NCI-H128 (cell line): ENCODE measurements around the gene VGLL4.
A peak's percentile ranks its signal among the peaks of the same experiment; 100 is the strongest.
"Not testable (repeated sequence)": the region's sequence is repeated elsewhere in the genome, so short reads cannot be mapped to it uniquely, and the experiment has no call there.

Experiments
- DNase-seq: peaks from one replicate; lab custom pipeline; 2025; ENCODE audit not compliant: unreplicated experiment; lab: John Stamatoyannopoulos, UW

VGLL4 gene, protein sequence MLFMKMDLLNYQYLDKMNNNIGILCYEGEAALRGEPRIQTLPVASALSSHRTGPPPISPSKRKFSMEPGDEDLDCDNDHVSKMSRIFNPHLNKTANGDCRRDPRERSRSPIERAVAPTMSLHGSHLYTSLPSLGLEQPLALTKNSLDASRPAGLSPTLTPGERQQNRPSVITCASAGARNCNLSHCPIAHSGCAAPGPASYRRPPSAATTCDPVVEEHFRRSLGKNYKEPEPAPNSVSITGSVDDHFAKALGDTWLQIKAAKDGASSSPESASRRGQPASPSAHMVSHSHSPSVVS

GRCh38 chr3:11643605-11644087, at the start of gene VGLL4:
TSS of gene VGLL4 (minus strand) at chr3:11643915. CDS start at chr3:11643518, 397 bp downstream.
- DNase-seq, result peak; percentile 67

DNA sequence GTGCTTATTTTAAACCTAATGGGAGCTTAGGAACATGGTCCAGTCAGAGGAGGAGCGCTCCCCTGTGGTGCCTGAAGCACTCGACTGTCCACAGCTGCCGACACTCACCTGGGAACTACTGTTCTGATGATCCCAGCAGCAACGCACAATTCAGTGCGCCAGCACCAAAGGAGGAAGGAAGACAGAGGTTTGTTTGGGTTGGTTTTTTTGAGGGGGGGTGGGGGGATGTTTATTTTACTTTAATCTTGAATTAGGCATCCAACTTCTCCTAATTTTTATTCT, 48.8 kb upstream of the VGLL4 start:
- no peak for DNase-seq

GRCh38 chr3:11691767-11692531, 48.2 kb upstream of the VGLL4 start:
- no peak for DNase-seq

DNA sequence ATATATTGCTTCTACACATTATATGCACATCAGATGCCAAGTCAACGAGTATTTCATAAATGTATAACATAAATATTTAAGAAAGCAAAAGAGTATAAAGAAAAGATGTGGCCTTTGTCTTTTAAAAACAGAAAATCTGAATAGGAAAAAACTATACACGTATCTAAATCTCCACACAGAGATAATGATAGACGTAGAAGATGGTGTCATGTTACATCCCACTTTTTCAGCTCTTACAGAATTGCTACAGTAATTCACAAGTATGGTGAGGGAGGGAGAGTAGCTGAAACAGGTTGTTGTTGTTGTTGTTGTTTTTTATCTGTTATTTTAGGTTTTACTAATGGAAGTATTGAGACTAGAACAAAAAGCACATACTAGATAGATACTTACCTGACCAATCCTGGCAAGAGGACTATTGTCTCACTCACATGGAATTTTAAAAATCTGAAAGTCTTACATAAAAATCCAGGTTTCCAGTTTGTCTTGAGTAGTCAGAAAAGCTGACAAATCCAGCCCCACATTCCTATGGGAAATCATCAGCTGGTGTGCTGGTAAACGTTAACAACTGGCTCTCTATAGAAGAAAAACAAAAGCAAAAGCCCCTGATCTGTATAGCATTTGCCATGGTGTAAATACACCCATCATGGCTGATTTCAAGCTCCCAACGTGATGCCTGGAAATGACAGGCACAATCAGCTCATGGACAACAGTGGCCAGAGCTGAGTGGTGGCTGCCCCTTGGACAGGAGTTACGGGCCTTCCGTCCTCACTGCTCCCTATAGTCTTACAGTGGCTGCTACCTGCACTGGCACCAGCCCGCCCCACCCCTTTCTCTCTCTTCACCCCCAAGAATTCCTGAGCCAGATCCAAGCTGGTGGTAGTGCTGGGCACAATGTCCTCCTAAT, 47.4 kb upstream of the VGLL4 start:
- DNase-seq, result no peak

DNA sequence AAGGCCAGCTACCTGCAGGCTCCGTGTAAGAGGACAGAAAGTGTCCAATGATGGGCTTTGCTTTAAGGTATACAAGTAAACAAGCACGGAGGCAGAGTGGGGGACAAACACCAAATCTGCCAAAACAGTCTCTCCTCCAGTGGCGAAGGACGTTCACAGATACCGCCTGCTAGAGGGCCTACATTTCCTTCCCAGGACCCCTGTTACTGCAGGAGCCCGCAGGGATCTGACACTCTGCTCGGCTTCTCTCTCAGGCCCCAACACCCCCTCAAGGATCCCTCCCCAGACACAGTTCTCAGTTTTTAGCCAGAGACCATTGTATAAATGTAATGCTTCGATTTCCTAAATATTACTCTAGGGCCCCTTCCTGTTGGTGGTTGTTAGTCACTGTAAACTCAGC, 46.0 kb upstream of the VGLL4 start:
- DNase-seq, result no peak

DNA sequence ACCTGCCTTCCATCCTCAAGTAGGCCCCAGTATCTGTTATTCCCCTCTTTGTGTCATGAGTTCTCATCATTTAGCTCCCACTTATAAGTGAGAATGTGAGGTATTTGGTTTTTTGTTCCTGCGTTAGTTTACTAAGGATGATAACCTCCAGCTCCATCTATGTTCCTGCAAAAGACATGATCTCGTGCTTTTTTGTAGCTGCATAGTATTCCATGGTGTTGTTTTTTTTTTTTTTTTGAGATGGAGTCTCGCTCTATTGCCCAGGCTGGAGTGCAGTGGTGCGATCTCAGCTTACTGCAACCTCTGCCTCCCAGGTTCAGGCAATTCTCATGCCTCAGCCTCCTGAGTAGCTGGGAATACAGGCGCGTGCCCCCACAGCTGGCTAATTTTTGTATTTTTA, 41.3 kb upstream of the VGLL4 start:
- not testable (repeated sequence) for DNase-seq

GRCh38 chr3:11680509-11680908, 36.8 kb upstream of the VGLL4 start:
- no peak for DNase-seq

DNA sequence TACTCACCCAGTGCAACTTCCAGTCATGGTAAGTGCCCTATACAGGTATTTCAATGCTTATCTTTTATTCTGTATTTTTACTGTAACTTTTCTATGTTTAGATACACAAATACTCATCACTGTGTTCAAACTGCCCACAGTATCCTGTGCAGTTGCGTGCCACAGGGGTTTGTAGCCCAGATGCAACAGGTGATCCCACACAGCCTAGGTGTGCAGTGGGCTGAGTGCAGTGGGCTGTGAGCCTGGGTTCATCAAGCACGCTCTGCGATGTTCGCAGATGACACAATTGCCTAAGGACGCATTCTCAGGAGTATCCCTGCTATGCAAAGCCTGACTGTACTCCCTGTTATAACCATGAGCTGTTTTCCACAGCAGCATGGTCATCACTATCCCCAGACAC, 36.2 kb upstream of the VGLL4 start:
- DNase-seq, result no peak

- no peak for DNase-seq
Observed at GRCh38 chr3:11672363-11672762, 28.6 kb upstream of the VGLL4 start.

GRCh38 chr3:11671648-11672100, 28.0 kb upstream of the VGLL4 start:
- DNase-seq, result no peak

- no peak for DNase-seq
Observed at GRCh38 chr3:11668243-11669235, 24.8 kb upstream of the VGLL4 start.

DNA sequence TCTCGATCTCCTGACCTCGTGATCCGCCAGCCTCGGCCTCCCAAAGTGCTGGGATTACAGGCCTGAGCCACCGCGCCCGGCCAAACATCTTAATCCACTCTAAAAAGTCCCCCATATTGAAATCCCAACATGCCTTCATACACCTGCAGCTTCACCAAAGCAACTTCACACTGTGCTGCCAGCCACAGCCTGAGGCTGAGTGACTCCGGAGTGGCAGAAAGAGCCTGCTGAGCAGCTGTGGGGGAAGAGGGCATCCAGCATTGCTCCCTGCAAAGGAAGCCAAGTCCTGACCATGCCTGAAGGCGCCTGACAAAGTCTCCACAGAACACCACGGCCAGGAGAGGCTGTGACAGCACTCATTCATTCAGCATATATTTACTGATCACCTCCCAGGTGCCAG, 21.6 kb upstream of the VGLL4 start:
- no peak for DNase-seq

GRCh38 chr3:11662392-11662990, 18.8 kb upstream of the VGLL4 start:
- DNase-seq, result no peak

DNA sequence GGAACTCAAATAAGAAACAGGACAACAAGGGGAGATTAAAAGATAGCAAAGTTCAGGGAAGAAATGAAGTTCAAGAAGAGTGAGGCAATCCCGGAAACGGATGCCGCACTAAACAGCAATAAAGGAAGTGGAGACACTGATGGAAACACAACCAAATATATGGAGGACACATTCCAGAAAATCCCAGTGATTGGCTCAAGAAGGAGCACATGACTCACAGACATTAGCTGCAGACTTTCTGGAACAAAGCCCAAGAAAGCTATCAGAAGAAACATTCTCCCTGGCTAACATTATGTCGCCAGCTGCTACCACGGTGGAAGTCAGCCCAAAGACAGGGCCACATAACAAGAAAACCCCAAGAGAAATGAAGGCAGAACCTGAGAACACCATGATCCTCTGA, 18.1 kb upstream of the VGLL4 start:
- no peak for DNase-seq

DNA sequence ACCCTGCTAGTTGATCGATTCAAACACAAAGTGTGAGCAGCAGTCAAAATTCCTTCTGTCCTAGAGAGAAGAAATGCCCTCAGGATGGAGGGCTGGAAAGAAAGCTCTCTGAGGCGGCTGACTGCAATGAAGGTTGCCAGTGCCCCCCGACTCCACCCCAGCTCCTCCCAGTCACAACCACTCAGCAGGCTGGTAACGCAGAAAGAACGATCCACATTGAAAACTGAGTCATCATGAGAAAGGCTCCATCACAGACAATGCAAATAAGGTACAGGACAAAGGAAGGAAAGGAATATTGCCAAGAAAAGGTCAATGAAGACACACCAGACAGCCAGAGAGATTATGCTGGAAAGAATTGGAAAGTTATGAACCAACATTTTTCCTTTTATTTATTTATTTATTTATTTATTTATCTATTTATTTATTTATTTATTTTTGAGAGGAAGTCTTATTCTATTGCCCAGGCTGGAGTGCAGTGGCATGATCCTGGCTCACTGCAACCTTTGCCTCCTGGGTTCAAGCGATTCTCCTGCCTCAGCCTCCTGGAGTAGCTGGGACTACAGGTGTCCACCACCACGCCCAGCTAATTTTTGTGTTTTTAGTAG, 17.4 kb upstream of the VGLL4 start:
- DNase-seq, result no peak

GRCh38 chr3:11660242-11660641, 16.5 kb upstream of the VGLL4 start:
- no peak for DNase-seq

GRCh38 chr3:11658180-11658579, 14.5 kb upstream of the VGLL4 start:
- no peak for DNase-seq

DNA sequence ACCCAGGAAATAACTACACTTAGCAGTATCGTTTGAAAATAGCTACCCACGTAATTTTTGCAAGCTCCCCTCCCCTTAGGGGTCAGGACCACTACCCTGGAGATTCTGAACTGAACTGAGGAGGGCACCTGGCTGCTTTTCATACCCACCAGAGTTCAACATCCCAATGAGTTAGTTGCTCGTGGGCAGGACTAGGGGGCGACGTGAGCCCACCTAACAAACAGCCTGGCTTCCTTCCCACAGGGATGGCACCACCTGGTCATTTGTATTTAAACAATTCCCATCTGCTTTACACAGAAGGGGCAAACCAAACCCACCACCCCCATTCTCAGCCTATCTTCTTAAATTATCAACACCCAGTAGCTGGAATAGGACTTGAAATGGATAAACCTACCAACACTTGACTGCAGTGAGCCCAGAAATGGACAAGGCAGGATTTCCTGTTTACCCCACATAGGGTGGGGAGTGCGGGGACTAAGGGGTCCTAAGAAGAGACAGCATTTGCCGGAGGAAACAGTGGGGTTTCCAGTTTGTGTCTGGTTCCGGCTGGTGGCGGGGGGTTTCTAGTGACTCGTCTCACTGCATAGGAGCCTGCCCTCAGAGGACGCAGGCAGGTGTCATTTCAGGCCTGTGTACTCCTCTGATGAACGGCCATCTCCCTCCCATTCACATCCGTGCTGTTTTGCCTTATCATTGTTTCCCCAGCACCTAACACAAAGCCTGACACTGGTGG, 11.6 kb upstream of the VGLL4 start:
- DNase-seq, result no peak

GRCh38 chr3:11654166-11654565, 10.5 kb upstream of the VGLL4 start:
- DNase-seq, result no peak
